Panc1 (cell line): ENCODE results near the gene RNF125.

ENCODE experiments used
- TCF7L2 ChIP-seq: IDR thresholded peaks from 2 replicates; pipeline ENCODE4 v1.6.1; 2011; ENCODE audit warnings: mild to moderate bottlenecking, low read depth, low read length, inconsistent platforms
- TF ChIP-seq, protein P1 (sequence below): fragments of 450-650 bp; IDR thresholded peaks from 2 replicates; pipeline ENCODE4 v1.5.1; 2017; ENCODE audit warnings: mild to moderate bottlenecking

DNA sequence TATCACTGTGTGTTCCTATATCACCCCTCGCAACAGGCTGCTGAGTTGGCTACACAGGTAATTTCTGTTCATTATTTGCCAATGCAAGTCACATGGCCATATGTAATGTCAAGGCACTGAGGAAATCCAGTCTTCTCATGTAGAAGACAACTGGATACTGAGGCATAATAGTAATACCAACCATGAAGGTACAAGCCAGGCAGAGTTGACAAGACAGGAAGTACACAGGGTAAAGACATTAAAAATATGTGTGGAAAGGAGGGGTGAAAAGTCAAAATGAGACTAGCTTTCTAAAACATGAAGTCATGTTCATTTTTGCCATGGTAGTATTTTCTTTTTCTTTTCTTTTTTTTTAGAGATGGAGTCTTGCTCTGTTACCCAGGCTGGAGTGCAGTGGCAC, 55.6 kb downstream of the RNF125 start:
- TF ChIP-seq, protein P1, sequence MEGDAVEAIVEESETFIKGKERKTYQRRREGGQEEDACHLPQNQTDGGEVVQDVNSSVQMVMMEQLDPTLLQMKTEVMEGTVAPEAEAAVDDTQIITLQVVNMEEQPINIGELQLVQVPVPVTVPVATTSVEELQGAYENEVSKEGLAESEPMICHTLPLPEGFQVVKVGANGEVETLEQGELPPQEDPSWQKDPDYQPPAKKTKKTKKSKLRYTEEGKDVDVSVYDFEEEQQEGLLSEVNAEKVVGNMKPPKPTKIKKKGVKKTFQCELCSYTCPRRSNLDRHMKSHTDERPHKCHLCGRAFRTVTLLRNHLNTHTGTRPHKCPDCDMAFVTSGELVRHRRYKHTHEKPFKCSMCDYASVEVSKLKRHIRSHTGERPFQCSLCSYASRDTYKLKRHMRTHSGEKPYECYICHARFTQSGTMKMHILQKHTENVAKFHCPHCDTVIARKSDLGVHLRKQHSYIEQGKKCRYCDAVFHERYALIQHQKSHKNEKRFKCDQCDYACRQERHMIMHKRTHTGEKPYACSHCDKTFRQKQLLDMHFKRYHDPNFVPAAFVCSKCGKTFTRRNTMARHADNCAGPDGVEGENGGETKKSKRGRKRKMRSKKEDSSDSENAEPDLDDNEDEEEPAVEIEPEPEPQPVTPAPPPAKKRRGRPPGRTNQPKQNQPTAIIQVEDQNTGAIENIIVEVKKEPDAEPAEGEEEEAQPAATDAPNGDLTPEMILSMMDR = no peak
- TF ChIP-seq TCF7L2 = no peak
